Measurements from ENCODE around the gene HS3ST4. TPM values are rescaled to one million over a fixed set of nuclear protein-coding genes. Genes with fewer than 3 reads are reported as not detected.

HS3ST4 gene
- total and polyA plus RNA-seq, 2 of the 8 experiments (the other 6 are each of a cell fraction or from before 2014, with no cell fraction given), result 1.9 to 3.3 TPM

GRCh38 chr16:25868706-25869370, 177.1 kb downstream of the HS3ST4 start (continued):
- TF ChIP-seq POU5F1 (IDR thresholded peaks at IDR 0.05; ENCODE audit: low read depth, low read length), result no peak
- no peak for TF ChIP-seq EGR1 (IDR thresholded peaks at IDR 0.05; ENCODE audit: borderline replicate concordance, low read depth, low read length)
- TF ChIP-seq CREB1 (IDR thresholded peaks at IDR 0.05), result no peak
